Stomach (tissue), 9 donors: ENCODE measurements around the gene MYO5A. TPM values are rescaled to one million over a fixed set of nuclear protein-coding genes. Genes with fewer than 3 reads are reported as not detected.

Source experiments
- DNase-seq, 2 donors: peaks; one replicate each; pipeline versions ENCODE4 v3.0.0 to v3.0.0-alpha.2; 2013 to 2019
- H3K27ac ChIP-seq, 5 donors: fragments of 200-600 bp in 4 of 5; sonication (generic) in 4 of 5; one replicate each; pipeline ENCODE4 v1.5.1; 2013 to 2019; ENCODE audit warnings: mild to moderate bottlenecking in 1 of 5, moderate library complexity in 1 of 5
- H3K27me3 ChIP-seq, 3 donors: fragments of 200-600 bp; sonication (generic); one replicate each; pipeline ENCODE4 v1.5.1; 2017 to 2019; ENCODE audit warnings: mixed run types in 1 of 3
- H3K36me3 ChIP-seq, 4 donors: fragments of 200-600 bp; sonication (generic); 1 replicate in 3 of 4; 2 replicates in 1 of 4; pipeline ENCODE4 v1.5.1; 2016 to 2019
- H3K4me1 ChIP-seq, 4 donors: fragments of 200-600 bp; sonication (generic); one replicate each; pipeline ENCODE4 v1.5.1; 2016 to 2019
- H3K4me3 ChIP-seq, 4 donors: fragments of 200-600 bp; sonication (generic) in 3 of 4; one replicate each; pipeline ENCODE4 v1.5.1; 2016 to 2019; ENCODE audit warnings: mild to moderate bottlenecking in 1 of 4
- H3K9me3 ChIP-seq, 4 donors: fragments of 200-600 bp; sonication (generic); one replicate each; pipeline ENCODE4 v1.5.1; 2016 to 2019
- CTCF ChIP-seq, 7 experiments: fragments of 450-650 bp in 4 of 7; fragments of 200-600 bp in 3 of 7; sonication (generic) in 3 of 7; IDR thresholded peaks; one replicate each; pipeline ENCODE4 v1.5.1; 2016 to 2019; ENCODE audit warnings: antibody characterized with exemption in 7 of 7, control low read depth in 2 of 7, mild to moderate bottlenecking in 1 of 7
- EP300 ChIP-seq: sonication (generic); formaldehyde crosslinking; IDR thresholded peaks from one replicate; pipeline ENCODE4 v1.6.1; 2017; ENCODE audit warnings: antibody characterized with exemption
- POLR2A ChIP-seq, 4 donors: fragments of 450-650 bp; IDR thresholded peaks; one replicate each; pipeline ENCODE4 v1.6.1; 2016; ENCODE audit warnings: antibody characterized with exemption in 4 of 4, control low read depth in 2 of 4, mild to moderate bottlenecking in 1 of 4, moderate library complexity in 1 of 4
- POLR2AphosphoS5 ChIP-seq, 3 donors: sonication (generic); formaldehyde crosslinking; IDR thresholded peaks; one replicate each; pipeline ENCODE4 v1.6.1; 2016; ENCODE audit warnings: antibody characterized with exemption in 3 of 3
- WGBS, 5 donors: extraction: QIAGEN DNeasy Blood & Tissue Kit in 3 of 5; methylation state at CpG; one replicate each; pipeline versions ENCODE4 v1.1.5 to v1.1.7; 2013 to 2018; 5-methylcytosine and 5-hydroxymethylcytosine counted together
- intact Hi-C: fragments of 100-400 bp; cut with DNase I; formaldehyde crosslinking; loops from one replicate; pipeline ENCODE4 v1.15.1; 2023; ENCODE audit warnings: low total_unique reads
- polyA plus RNA-seq, 3 donors: library from polyadenylated mRNA; stranded (reverse); fragments of 200-250 nt; gene quantifications; one replicate each; pipeline ENCODE4 v1.2.3, GENCODE V29; 2013
- total RNA-seq, 5 donors: library from RNA; depleted of rRNA; stranded (reverse); fragments of >200 nt; gene quantifications; one replicate each; pipeline versions ENCODE4 v1.1.0 to v1.2.3, GENCODE V29; 2014 to 2016
- donor health status: healthy with polysubstance abuse.
- donor health status: Bipolar disorder and iron deficiency.
- donor health status: healthy.

The MYO5A gene
- total and polyA plus RNA-seq, 8 donors, result 1.2 to 26.2 (median 12.0) TPM

GRCh38 chr15:52344592-52344991, 184.1 kb downstream of the MYO5A start:
- WGBS, 5 donors, result 86 to 98% (median 93%) methylated on average over 1 of the region's 1 CpG
- H3K4me1 ChIP-seq, result no peaks in the 10 kb centered on the region
- H3K36me3 ChIP-seq, result peaks cover 5 to 46% (median 43%) of the 10 kb centered on the region in 4 donors
- H3K9me3 ChIP-seq, result no peaks in the 10 kb centered on the region
- DNase-seq, result no peak
- intact Hi-C loops, result no loop called here
- no peak for TF ChIP-seq EP300
- TF ChIP-seq POLR2A (IDR thresholded peaks at IDR 0.05), result no peak
- TF ChIP-seq CTCF (IDR thresholded peaks at IDR 0.05), result no peak
- TF ChIP-seq POLR2AphosphoS5 (IDR thresholded peaks at IDR 0.05), result no peak
- no peak overlapping the region for H3K4me3 ChIP-seq
- no peaks in the 10 kb centered on the region for H3K27me3 ChIP-seq
- H3K27ac ChIP-seq, result no peak overlapping the region

- Histone ChIP-seq H3K27ac (no peak overlapping the region), H3K4me3 (no peak overlapping the region), H3K4me1 (no peaks in the 10 kb centered on the region), H3K9me3 (no peaks in the 10 kb centered on the region), H3K27me3 (no peaks in the 10 kb centered on the region), H3K36me3 (peaks cover 5 to 40% (median 38%) of the 10 kb centered on the region in 4 donors)
- 70 to 84% (median 77%) methylated on average over 3 of the region's 3 CpGs for WGBS, 5 donors
- no peak for TF ChIP-seq EP300
- no peak for TF ChIP-seq POLR2AphosphoS5 (IDR thresholded peaks at IDR 0.05)
- TF ChIP-seq CTCF (IDR thresholded peaks at IDR 0.05), result no peak
- no peak for TF ChIP-seq POLR2A (IDR thresholded peaks at IDR 0.05)
- intact Hi-C loops, result no loop called here
- DNase-seq, result no peak
Observed at GRCh38 chr15:52343831-52344230, 184.8 kb downstream of the MYO5A start.

- Histone ChIP-seq H3K27me3 (no peaks in the 10 kb centered on the region), H3K27ac (no peak overlapping the region), H3K4me3 (no peak overlapping the region), H3K36me3 (peaks cover 5 to 34% (median 34%) of the 10 kb centered on the region in 4 donors), H3K4me1 (peaks cover 0 to 13% (median 0%) of the 10 kb centered on the region in 4 donors), H3K9me3 (no peaks in the 10 kb centered on the region)
- 94 to 96% (median 96%) methylated on average over 16 of the region's 16 CpGs for WGBS, 5 donors
- no peak for DNase-seq
- no peak for TF ChIP-seq EP300
- TF ChIP-seq POLR2AphosphoS5 (IDR thresholded peaks at IDR 0.05), result no peak
- no peak for TF ChIP-seq POLR2A (IDR thresholded peaks at IDR 0.05)
- no peak for TF ChIP-seq CTCF (IDR thresholded peaks at IDR 0.05)
- intact Hi-C loops, result no loop called here
Observed at GRCh38 chr15:52340093-52340492, 188.6 kb downstream of the MYO5A start.

GRCh38 chr15:52338891-52339290, 189.8 kb downstream of the MYO5A start:
- Histone ChIP-seq H3K27ac (no peak overlapping the region), H3K27me3 (no peaks in the 10 kb centered on the region), H3K36me3 (peaks cover 5 to 38% (median 36%) of the 10 kb centered on the region in 4 donors), H3K4me1 (peaks cover 0 to 13% (median 0%) of the 10 kb centered on the region in 4 donors), H3K9me3 (no peaks in the 10 kb centered on the region), H3K4me3 (no peak overlapping the region)
- no peak for DNase-seq
- intact Hi-C loops, result no loop called here
- TF ChIP-seq EP300 (no peak), POLR2A (IDR thresholded peaks at IDR 0.05) (no peak), POLR2AphosphoS5 (IDR thresholded peaks at IDR 0.05) (no peak), CTCF (IDR thresholded peaks at IDR 0.05) (no peak)
- WGBS, 5 donors, result 92 to 100% (median 95%) methylated on average over 1 of the region's 1 CpG
